Endothelial cell of umbilical vein (primary cell): Measurements from ENCODE around the gene SRCIN1.
A peak's percentile ranks its signal among the peaks of the same experiment; 100 is the strongest.

Source experiments
- GATA2 ChIP-seq: IDR thresholded peaks from 2 replicates; pipeline ENCODE4 v1.7.0; 2011; ENCODE audit warnings: low read depth, mild to moderate bottlenecking, moderate library complexity, mixed read lengths, low read length; ENCODE audit not compliant: insufficient read length, insufficient read depth
- JUN ChIP-seq: IDR thresholded peaks from 2 replicates; pipeline ENCODE4 v1.6.1; 2011; ENCODE audit warnings: borderline replicate concordance, low read depth; ENCODE audit not compliant: insufficient read length, insufficient read depth
- MYC ChIP-seq: IDR thresholded peaks from one replicate; pipeline ENCODE4 v1.6.1; 2011; ENCODE audit warnings: mild to moderate bottlenecking, low read depth, low read length
- POLR2A ChIP-seq: IDR thresholded peaks from 2 replicates; pipeline ENCODE4 v1.6.1; 2012; ENCODE audit warnings: low read depth, mild to moderate bottlenecking, control low read depth, low read length
- POLR2AphosphoS5 ChIP-seq: IDR thresholded peaks from 2 replicates; pipeline ENCODE4 v1.6.1; 2012; ENCODE audit warnings: low read depth, mild to moderate bottlenecking, control low read depth, low read length, moderate library complexity; ENCODE audit not compliant: insufficient read depth
- TF ChIP-seq, protein P1 (sequence below), 2 donors: IDR thresholded peaks; 1 replicate in 1 of 2; 2 replicates in 1 of 2; pipeline ENCODE4 v1.5.1; 2011; ENCODE audit warnings: low read length in 2 of 2, mild to moderate bottlenecking in 2 of 2, moderate library complexity in 2 of 2, control low read depth in 1 of 2, inconsistent platforms in 1 of 2, low read depth in 1 of 2; ENCODE audit not compliant: insufficient read depth in 1 of 2; ENCODE audit errors: extremely low read depth in 1 of 2

DNA sequence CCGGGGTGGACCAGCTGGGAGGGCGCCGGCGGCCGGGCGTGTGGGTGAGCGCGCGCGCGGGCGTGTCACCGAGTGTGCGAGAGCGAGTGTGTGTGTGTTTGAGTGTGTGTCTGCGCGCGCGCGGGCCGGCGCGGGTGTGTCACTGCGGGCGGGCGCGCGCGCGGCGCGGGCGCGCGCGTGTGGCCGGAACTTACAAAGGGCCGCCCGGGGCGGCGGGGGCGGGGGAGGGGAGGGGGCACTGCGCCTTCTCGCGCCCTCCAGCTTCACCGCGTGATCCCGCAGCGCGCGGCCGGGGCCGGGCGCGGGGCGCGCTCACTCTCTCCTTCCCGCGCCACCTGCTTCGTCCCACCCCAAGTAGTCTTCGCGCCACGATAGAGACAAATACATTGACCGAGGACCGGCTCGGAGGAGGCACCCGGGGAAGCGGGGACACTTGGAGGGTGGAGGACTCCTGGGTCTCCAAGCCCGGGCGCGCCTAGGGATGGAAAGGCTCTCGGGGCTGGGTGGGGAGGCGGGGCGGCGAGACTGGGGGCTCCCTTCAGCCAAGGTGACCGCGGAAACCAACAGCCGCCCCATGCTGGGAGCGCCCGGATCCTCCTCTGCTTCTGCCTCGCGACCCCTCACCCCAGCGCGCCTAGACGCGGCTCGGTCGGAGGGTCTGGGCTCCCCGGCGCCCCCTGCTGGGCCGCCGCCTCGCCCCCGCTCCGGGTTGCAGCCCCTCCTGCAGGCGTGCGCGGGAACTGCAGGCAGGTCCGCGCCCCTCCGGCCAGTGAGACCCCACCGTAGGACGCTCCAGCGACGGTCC is at the start of gene SRCIN1:
- no peak for TF ChIP-seq POLR2AphosphoS5
- TF ChIP-seq, protein P1, sequence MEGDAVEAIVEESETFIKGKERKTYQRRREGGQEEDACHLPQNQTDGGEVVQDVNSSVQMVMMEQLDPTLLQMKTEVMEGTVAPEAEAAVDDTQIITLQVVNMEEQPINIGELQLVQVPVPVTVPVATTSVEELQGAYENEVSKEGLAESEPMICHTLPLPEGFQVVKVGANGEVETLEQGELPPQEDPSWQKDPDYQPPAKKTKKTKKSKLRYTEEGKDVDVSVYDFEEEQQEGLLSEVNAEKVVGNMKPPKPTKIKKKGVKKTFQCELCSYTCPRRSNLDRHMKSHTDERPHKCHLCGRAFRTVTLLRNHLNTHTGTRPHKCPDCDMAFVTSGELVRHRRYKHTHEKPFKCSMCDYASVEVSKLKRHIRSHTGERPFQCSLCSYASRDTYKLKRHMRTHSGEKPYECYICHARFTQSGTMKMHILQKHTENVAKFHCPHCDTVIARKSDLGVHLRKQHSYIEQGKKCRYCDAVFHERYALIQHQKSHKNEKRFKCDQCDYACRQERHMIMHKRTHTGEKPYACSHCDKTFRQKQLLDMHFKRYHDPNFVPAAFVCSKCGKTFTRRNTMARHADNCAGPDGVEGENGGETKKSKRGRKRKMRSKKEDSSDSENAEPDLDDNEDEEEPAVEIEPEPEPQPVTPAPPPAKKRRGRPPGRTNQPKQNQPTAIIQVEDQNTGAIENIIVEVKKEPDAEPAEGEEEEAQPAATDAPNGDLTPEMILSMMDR (IDR thresholded peaks at IDR 0.05; ENCODE audit: extremely low read depth in 1 of 2, insufficient read depth in 1 of 2, low read depth in 1 of 2, low read length in 2 of 2) = peak; percentile 96 to 99
- TF ChIP-seq POLR2A = no peak
- TF ChIP-seq GATA2 = no peak
- TF ChIP-seq JUN = no peak
- no peak for TF ChIP-seq MYC
